8988T (cell line): ENCODE measurements around the gene PDE3A.

Experiments
- DNase-seq: peaks from one replicate; pipeline ENCODE4 v3.0.0; 2011

Gene PDE3A

DNA sequence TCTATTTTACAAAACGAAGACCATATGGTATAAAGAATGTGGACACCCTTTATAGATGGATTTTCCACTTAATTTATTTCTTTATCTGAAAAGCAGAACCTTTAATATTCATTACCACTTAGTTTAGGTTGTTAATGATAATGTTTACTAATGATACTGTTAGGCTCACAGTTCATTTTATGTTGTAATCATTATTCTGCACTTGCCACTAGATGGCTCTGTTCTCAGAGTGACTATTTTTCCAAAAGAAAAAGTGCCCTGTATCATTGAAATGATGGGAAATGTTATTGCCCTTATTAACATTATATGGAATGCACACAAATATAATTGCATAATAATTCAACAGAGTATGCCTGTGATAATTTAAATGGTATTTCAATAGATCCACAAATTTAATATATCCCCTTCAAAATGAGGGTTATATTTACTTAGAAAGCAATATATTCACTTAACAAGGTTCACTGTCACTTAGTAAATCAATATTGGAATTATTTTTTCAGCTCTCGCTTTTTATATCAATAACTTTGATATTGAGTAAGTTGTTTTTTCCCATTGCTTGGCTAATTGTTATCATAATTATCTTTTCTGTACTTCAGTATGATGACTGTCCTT lies 95.7 kb downstream of the PDE3A start:
- DNase-seq = no peak

DNA sequence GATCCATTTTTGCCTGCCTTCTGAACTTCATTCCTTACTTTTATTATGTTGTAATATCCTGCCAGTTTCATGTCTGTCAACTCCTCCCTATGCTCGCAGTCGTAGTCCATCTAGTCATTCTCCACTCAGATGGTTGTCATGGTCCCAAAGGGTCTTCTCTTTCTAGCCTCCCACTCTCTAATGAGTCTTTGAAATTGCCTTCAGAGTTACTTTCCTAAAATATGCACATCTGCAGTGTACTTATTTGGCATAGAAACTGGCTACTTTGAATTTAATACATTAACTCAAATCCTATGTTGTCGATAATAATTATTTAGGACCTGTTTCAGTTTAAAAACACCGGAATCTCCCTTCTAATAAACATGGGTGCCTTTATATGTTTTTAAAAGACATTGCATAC lies 101.0 kb downstream of the PDE3A start:
- DNase-seq = no peak

DNA sequence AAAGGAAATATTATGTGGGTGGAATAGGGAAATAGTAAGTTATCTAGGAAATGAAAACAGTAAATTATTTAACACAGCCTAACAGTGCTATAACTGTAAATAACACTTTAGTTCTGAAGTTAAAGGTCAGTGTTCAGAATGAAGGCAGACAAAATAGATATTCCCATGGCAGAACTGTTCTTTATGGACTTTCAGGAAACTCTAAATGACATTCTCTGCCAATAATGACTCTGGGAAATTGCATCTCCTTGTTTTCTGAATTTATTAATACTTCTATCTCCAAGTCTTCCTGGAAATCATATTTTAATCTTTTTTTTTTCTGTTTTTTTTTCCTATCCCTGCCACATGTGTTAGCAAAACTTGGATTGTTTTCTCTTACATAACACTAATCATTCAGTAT lies 101.4 kb downstream of the PDE3A start:
- DNase-seq = no peak

DNA sequence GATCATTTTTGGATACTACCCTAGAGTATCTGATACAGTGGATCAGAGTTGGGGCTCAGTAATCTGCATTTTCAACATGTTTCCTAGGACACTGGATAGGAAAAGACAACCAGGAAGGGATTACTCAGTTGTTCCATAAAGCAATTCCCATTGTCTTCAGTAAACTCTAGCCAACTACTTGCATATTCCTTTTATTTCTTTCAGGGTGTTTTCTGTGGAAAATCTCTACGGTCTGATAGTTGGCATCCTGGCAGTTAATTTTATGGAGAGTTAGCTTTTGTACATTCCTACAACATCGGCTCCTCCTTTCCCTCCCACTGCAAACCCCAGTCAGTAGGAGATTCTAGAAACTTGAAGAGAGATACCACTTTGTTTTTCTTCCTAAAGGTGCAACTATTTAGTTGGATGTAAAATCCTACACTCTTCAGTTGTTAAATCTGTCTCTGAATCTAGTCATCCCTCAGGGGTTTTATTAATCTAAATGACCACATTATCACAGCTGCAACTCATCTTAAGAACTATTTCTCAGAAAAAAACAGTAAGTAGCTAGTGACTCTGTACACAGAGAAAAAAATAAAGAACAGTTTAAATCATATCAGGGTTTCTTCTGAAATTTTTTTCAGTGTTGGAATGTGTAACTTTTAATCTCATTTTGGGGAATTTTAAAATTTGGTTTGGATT lies 103.9 kb downstream of the PDE3A start:
- no peak for DNase-seq

DNA sequence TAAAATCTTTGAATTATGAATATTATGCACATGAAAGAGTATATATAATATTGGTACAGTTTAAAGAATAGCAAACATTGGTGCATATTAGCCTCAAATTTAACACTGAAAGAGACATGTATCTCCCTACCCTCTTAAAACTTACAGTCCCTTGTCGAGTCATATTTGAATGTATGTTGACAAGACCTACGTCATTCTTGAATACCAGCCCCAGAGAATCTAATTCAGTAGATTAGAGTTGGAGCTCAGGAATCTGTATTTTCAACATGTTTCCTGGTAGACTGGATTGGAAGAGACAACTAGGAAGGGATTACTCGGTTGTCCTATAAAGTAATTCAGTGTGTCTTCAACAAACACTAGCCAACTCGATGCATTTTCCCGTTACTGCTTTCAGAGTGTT lies 104.8 kb downstream of the PDE3A start:
- DNase-seq = no peak

DNA sequence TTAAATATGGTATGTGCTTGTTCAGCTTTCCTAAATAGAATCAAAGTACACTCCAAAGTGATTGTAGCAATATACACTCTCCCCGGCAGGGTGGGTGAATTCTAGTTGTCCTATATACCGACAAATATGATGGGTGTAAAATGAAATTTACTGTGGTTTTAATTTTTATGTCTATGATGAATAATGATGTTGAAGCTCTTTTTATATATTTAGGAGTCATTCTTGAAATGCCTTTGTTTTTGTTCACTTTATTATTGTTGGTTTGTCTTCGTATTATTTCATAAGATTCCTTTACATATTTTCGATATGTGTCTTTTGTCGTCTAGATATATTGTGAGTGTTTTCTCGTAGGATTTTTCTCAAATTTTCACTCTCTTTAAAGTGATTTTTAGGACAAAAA lies 105.7 kb downstream of the PDE3A start:
- DNase-seq = no peak

DNA sequence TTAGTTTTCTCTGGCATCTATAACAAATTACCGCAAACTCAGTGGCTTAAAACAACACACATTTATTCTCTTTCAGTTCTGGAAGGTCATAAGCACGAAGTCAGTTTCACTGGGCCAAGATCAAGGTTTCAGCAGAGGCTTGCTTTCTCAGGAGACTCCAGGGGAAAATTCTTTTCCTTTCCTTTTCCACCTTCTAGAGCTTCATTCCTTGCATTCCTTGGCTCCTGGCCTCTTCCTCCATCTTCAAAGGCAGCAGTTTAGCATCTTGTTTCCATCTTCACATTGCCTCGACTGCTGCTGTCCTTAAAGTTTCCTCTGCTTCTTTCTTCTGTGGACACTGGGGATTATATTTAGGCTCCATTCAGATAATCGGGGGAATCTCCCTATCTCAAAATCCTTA lies 106.1 kb downstream of the PDE3A start:
- DNase-seq = no peak

DNA sequence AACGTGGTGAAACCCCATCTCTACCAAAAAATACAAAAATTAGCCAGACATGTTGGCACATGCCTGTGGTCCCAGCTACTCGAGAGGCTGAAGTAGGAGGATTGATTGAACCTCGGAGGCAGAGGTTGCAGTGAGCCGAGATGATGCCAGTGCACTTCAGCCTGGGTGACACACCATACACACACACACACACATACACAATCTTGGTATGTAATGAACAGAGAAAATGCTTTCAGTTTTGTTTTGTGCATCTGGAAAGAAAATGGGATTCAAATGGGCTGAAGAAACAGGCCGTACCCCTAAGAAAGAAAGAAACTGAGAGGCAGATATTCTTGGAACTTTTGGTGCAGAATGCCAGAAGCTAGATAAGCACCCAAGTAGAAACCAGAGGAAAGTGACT lies 107.2 kb downstream of the PDE3A start:
- no peak for DNase-seq

DNA sequence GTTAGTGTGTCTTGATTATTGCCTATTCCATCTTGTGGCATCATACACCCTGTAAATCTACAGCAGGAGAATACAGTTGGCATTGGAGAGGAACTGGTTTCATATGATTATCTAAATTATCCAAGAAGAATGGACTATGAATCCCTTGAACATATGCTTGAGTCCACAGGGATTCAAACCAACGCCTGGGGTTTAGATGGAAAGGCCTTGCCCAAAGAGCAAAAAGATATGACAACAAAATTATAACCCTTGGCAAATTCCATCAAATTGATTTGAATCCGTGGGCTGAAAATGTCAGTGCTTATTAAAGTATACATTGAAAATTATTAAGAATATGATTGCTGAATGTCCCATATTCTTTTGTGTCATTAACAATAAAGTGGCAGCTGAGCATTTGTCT lies 108.2 kb downstream of the PDE3A start:
- no peak for DNase-seq

DNA sequence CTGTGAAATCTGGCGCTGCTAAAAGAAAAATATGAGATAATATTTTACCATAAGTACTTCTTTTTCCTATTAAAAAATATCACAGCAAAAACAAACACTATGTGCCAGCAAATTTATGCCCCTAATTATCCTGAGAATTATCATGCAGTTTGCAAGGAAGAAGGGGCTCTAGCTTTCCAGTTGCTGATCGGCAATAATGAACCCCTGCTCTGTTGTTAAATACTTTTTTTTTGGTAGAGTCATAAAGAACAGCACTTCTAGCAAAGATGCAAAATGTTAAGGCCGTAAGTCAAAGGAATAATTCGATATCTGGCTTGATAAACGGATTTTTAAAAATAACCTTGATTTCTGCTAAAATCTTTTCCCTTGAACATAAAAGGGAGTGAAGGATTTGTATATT lies 108.9 kb downstream of the PDE3A start:
- DNase-seq = no peak

DNA sequence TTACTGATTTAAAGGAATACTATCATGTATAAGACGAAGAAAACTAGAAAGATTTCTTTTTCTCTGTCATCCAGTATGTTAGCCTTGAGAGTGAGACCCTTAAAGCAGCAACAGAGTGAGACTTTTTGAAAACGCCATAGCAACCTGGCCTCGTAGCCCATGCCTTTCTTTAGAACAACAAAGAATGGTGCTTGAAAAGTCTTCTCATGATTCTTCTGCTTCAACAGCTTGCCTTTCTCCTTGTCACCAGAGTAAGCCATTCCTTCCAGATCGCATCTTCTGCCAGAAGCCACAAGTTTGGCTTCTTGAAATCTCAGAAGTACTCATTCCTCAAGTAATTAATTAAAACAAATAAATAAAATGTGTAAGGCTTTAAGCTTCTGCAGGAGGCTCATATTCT lies 109.3 kb downstream of the PDE3A start:
- no peak for DNase-seq

DNA sequence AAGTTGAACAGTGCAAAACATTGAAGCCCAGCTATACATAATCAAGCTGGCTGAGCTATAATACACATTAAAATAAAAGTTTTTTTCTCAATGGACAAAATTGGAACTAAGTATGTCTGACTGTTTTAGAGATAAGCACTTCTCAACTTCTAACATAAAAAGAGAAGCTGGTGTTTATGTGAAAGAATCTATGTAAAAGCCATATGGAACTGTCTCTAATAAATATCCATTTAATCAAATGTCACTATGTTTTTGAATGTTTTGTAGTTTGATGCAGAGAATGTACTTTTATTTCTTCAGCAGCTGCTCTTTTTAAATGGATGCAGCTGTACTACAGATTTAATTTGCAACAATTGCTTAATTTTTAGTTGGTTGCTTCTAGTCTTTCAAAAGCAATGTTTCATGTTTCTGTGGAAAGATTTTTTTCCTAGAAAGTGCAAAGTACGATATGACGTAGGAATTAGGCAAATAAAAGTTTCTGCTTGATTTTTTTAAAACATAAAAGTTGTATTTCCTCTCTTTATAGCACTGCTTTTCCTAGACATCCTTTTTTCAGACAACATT lies 114.2 kb downstream of the PDE3A start:
- DNase-seq = no peak

DNA sequence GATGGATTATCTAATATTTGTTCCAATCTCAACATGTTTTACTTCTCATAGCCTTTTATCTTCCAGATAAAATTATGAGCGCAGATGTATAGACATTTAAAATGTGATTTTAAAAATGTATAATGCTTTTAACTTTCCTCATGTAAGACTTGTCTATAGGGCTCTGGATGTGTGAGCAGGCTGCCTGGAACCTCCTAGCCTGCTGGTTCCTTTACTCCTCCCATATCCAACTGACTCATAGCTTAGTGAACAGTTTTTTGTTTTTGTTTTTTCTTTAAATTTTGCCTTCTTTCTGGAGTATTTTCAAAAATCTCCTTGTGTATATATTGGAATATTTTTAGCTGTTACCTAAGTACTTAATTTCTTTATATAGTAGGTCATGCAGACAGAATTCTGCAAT lies 115.4 kb downstream of the PDE3A start:
- no peak for DNase-seq

DNA sequence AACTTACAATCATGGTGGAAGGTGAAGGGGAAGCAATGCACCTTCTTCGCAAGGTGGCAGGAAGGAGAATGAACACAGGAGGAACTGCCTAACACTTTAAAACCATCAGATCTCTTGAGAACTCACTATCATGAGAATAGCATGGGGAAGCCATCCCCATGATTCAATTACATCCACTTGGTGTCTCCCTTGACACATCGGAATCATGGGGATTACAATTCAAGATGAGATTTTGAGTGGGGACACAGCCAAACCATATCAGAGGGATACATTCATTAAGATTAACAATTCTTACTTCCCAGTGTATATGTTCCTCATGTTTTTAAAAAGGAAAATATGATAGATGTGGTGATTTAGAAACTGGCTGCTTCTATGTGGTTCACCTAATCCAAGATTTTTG lies 117.9 kb downstream of the PDE3A start:
- no peak for DNase-seq

DNA sequence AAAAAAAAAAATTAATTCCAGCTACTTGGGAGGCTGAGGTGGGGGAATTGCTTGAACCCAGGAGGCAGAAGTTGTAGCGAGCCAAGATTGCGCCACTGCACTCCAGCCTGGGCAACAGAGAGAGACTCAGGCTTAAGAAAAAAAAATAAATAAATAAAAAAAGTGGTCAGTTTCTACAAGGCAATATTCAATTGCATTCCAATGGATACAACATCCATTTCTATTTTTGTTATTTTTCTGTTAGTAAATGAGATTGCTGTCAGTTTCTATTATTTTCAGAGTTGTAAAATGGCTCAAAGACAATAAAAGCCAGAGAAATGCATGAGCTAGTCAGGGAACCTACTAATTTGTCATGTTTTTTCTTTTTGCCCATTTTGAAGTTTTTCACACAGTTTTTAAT lies 119.2 kb downstream of the PDE3A start:
- DNase-seq = no peak

DNA sequence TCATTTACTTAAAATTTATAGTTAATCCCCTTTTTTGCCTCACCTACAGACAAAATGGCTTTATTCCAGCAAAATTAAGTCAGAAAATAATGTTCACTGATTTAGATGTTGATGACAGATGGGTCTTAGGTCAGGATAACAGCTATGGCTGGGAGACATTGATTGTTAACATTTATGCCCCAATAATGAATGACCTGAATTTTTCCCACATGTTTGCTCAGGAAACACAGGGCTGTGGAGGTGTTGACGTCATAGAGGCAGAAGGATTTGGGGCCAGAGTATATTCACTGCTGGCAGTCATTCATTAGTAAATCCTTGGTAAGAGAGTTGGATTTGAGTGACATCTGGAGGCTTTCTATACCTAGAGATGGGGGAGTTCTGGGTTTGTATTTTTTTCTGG lies 121.3 kb downstream of the PDE3A start:
- no peak for DNase-seq

DNA sequence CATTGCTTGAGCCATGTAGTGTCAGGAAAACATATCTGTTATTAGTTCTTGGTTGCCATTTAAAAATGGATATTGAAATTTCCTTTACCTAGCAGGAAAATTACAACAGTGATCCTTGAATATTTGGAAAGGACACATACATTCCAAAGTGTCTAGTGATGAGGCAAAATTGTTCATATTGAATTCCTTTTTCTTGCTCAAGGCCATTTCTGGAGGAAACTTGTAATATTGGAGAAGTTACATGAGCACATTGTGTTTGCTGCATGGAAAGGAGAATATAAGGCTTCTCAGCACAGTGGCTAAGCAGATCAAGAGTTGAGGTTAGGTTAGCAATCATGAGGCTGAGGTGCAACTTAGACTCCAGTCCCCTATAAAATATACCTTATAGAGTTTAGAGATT lies 121.9 kb downstream of the PDE3A start:
- no peak for DNase-seq

DNA sequence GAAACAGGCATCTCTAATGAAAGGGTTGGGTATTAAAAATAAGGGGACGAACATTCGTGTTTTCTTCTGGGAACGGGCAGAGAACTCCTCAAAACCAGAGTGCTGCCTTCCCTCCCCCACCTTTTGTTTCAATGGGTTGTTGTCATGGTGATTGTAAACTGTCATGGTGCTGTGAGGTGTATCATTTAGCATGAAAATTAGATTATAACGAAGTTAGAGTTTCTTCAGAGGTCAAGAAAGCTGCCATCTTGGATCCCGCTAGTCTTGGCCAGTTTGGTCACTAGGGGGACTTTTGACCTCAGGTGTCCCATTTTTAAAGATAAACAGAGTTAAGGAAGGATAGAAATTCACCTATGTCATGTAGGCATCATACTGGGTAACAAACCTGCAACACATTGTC lies 123.0 kb downstream of the PDE3A start:
- DNase-seq = no peak

DNA sequence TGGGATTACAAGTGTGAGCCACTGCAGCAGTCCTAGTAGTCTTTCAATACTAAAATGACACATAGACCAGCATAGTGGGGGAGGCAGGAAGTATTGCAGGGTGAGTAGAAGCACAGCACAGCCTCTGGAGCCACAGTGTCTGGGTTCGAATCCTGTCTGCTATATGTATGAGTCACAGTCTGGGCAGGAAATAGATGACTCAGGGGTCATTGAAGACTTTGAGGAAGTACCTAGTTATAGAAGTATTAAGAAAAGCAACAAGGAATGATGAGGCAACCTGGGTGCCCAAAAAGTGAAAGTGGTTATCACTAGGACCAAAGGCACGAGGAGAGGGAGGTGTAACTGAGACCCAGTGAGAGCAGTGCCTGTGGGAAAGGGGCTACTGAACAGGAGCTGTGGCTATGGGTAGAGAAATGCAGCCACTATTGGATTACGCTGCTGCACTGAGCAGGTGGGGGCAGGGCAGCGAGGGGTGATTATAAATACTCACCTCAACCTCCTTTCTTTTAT lies 124.0 kb downstream of the PDE3A start:
- no peak for DNase-seq

DNA sequence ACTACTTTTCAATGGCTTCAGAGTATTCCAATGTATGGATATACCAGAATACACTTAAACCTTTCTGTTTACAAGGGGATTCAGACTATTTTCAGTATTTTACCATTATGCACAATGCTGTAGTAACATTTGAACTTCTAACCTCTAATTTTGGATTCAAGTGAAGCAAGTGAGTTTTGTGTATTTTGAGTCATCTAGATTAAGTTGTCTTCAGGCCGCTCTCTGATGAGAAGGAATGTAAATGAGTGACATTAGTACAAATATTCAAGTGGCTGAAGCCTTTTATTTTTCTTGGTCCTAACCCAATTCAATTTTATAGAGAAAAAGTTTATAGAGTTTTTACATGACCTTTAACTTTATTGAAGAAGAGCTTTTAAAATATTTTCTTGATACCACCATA lies 125.6 kb downstream of the PDE3A start:
- DNase-seq = no peak

DNA sequence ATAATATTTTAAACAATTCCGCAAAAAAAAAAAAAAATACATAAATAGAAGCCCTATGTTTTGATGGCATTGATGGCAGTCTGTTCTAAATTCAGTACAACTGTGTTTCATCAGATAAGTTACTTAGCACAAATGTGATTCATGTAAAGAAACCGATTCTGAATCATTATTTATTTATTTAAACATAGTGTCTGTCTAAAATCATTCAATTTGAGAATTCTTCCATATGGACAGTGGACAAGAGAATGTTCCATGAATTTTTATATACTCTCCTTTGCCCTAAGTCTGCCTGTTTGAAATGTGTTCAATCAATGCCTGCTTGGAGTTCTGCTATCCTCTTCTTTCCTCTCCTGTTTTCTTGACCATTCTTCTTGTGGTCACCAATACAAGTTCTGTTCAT lies 126.5 kb downstream of the PDE3A start:
- no peak for DNase-seq

DNA sequence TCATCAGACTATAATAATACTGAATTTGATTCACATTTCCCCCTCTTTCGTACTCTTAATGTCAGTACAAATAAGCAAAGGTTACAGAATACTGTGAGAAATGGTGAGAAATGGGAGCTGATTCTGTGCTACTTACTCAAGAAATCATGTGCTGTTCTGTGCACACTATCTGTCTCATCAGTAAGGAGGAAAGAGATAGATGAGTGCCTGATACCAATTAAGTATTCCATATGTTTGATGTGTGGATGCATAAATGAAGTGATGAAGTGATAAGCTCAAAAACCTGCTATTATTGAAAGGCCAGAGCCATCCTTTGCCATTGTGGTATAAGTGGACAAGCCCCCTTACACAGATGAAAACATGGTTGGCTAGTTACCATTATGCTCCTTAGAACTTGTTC lies 127.7 kb downstream of the PDE3A start:
- no peak for DNase-seq

DNA sequence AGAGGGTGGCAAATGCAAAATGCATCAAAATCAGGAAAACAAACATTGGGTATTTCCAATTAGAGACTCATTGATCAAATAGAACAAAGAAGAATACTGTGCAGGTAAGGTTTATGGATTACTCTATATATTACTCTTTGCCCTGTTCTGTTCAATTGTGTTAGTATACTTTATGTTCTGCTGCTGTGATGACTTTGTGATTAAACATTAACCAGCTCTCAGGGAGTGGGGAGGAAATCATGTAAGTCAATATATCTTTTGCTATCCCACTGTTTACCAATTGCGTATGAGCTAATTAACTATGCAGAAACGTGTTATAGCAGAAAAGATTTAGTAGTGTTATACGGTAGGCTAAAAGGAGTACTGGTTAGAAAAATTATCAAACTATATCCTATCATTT lies 129.4 kb downstream of the PDE3A start:
- DNase-seq = no peak

DNA sequence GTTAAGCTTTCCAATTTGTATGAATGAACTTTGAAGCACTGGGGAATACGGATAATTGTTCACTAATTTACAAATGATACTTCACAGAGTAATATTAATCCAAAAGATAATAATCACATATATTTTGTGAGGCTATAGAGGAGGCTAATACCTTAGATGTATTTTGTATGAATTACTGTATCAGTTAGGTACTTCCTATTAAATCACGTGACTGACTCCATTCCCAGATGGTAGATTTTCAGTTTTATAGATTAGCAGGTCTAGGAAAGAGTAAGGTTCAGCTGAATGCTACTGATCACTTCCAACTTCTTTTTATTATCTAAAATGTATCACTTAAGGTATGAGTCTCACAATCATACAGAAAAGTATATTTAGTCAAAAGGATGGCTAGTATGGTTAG lies 133.6 kb downstream of the PDE3A start:
- no peak for DNase-seq

DNA sequence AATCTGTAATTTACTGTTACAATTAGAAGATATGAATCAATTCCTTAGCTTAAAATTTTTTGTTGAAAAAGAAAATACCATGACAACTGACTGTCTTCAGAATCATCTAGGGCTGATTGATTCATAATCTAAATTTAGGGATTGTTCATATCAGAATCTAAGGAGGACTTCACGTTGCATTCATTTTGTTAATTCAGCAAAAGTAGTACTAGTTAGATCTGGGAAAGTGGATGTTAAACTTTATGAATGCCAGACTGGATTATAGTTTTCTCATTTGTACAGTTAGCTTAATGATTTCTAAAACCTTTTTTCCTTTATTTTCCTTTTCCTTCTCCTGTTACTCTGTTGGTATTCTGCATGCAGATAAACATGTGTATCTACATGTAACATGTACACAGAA lies 135.5 kb downstream of the PDE3A start:
- DNase-seq = no peak
